HG03565 (cell line): ENCODE data around the gene A2ML1.
"Not testable (repeated sequence)": the region's sequence is repeated elsewhere in the genome, so short reads cannot be mapped to it uniquely, and the experiment has no call there.

Source experiments
- ATAC-seq: cut with Tn5 transposase; IDR thresholded peaks from one replicate; pipeline ENCODE4 v1.9.1; 2021; ENCODE audit warnings: mild to moderate bottlenecking, moderate library complexity; ENCODE audit not compliant: unreplicated experiment

Gene A2ML1

DNA sequence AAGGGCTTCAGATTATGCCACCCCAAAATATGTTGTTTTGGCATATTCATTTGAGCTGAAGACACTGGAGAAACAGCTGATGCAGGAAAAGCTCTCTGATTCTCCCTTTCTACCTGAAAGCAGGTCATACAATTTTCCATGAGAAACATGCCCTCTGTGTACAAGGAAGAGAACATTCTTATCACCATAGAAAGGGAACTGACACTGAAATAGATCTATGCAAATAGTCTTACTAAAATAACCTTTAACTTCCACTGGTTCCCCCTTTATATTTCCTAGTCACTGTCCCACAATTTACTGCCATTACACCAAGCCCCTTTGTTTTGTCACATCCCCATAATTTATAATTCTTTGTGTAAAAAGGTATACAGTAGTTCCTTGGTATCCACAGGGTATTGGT, 82.2 kb downstream of the A2ML1 start:
- ATAC-seq: no peak

DNA sequence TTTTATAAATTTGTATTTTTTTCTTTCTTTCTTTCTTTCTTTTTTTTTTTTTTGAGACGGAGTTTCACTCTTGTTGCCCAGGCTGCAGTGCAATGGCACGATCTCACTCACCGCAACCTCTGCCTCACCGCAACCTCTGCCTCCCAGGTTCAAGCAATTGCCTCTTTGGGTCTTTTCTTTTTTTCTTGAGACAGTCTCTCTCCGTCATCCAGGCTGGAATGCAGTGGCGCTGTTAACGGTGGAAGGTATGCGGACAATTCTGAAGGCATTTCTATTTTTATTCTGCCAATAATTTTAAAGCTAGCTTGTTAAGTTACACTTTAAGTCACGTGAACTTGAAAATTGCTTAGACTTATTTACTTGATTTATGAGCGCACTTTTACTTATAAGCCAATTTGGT, 83.1 kb downstream of the A2ML1 start:
- ATAC-seq: no peak

DNA sequence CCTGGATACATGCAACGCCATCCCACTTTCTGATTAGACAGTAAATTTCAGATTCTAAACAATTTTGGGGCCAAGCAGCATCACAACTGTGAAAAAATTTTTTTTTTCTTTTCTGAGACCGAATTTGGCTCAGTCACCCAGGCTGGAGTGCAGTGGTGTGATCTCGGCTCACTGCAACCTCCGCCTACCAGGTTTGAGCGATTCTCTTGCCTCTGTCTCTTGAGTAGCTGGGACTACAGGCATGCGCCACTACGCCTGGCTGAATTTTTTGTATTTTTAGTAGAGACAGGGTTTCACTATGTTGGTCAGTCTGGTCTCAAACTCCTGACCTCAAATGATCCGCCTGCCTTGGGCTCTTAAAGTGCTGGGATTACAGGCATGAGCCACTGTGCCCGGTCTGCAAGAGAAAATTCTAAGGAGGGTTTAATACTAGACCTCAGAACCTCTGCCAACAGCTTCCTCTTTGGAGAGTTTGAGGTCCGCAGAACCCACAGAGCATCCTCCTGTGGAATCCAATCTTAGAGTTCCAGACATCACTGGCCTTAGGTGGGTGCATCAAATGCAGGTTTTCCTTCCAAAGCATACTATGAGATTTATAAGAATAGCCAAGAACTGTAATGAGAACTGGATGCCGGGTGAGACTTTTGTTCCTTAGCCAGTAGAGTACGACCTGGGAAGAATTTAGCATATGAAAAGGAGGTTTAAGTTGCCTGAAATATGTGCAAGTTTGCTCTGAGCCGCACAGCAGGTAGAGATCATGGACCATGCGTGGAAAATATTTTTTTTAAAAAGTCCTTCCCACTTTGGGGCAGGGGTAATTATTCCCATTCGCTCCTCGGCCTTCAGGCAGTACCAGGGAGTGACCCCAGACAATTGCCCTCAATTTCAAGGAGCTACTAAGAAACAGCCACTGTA, 84.1 kb downstream of the A2ML1 start:
- no peak for ATAC-seq

DNA sequence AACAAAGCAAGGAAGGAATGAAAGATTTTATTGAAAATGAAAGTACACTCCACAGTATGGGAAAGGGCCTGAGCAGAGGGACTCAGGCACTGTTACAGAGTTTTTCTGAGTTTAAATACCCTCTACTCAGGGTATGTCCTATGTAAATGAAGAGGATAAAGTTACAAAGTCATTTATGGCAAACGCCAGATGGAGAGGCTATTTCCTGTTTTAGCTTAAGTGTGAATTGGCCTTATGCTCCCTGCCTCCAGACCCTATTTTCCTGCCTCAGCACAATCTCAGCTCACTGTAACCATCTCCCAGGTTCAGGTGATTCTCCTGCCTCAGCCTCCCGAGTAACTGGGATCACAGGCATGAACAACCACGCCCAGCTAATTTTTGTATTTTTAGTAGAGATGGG, 85.1 kb downstream of the A2ML1 start:
- no peak for ATAC-seq

DNA sequence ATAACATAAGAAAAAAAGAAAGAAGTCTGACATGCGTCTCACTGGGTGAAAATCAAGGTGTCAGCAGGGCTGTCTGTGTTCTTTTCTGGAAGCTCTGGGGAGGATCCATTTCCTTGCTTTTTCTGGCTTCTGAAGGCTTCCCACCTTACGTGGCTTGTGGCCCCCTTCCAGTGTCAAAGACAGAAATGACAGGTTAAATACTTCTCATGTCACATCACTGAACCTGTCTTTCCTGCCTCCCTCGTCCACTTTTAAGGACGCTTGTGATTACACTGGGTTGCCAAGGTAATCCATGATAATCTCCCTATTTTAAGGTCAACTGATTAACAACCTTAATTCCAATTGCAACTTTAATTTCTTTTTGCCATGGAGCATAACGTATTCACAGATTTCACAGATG, 87.3 kb downstream of the A2ML1 start:
- ATAC-seq: no peak

DNA sequence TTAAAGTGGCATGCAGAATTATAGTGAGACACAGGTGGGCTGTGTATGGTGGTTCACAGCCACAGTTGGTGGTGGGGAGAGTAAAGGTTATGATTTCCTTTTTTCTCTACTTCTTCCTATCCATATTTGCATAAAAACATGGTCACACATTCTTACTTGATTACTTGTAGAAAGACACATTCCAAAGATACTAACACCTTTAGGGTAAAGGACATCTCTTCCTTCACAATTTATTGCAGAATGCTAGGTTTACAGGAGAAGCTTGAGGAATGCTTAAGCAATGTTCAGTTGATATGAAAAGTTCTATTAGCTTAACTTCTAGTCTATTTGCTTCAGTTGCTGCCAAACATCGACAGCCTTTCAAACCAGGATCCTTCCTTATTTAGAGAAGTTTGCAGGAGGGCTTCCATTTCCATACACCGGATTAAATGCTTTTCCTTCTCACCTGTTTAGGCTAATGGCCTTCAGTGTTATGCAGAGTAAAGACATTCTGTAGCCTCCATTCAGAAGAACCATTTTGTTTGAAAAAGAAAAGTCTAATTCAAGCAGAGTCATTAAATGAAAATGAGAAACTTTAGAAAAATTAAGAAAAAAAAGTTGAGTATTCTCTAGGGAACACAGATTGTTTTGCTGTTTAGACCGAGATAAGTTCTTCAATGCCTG, 89.3 kb downstream of the A2ML1 start:
- no peak for ATAC-seq

DNA sequence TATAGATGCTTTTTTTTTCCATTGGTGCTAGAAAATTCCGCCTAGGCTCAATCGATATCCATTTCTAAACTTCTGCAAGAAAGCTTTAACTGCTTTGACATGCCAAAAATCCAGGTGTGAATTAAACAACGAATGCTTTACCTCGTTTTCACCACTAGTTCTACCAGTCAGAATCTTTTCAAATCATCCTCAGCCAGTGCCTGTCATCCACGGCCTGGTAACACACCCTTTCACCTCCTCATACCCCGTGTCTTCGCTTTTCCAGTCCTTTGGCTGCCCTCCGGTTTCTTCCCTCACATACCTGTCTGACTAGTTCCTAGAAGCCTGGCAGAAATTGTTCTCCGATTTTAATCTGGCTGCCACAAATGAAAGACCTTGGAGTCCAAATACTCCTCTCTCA, 90.5 kb downstream of the A2ML1 start:
- no peak for ATAC-seq

DNA sequence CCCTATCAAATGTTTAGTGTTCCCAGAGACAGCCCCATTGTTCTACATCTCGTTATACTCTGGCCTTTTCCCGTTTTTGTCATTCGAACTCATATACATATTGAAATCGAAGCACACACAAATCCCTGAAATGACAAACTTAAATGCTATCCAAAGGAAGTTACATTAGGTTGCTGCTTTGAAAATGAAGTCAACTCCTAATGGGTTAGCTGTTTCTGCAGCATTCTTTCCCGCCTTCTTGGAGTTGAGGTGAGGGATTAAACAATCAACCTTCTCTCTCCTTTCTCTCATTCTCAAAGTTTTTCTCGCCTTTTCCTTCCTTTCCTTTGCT, 91.2 kb downstream of the A2ML1 start:
- ATAC-seq: no peak

DNA sequence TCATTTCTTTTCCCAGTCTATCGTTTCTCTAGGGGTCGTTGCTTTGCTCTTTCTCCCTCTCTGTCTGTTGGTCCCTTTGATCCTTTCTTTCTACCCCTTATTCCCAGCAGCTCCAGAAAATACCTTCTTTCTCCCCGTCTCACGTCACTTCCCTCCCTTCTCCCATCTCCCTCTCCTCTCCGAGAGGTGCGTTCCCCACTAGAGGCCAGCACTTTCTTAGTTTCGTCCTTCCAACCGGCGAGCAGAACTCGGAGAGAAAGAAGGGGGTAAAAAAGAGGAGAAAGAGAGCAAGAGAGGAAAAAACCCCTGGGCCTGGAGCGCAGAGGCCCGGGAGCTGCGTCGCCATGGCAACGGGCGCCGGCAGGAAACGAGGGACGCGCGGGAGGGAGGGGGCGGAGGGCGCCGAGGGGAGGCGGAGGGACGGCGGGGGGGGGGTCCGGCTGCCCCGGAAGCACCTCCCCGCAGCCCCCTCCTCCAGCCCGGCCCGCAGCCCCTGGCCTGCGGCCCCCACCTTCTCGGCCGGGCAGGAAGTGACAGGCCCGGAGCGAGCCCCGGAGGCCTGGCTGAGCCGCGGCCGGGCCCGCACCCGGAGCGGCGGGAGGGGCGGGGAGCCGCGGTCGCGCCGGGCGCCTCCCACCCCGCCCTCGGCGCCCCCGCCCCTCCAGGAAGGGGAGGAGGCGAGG, 91.8 kb downstream of the A2ML1 start, which contains the start of gene PHC1:
Gene PHC1 (plus strand): TSS at position 477 of the 683 bp plus-strand sequence. CDS start 3,169 bp downstream, outside the sequence.
- ATAC-seq: peak; percentile 46

DNA sequence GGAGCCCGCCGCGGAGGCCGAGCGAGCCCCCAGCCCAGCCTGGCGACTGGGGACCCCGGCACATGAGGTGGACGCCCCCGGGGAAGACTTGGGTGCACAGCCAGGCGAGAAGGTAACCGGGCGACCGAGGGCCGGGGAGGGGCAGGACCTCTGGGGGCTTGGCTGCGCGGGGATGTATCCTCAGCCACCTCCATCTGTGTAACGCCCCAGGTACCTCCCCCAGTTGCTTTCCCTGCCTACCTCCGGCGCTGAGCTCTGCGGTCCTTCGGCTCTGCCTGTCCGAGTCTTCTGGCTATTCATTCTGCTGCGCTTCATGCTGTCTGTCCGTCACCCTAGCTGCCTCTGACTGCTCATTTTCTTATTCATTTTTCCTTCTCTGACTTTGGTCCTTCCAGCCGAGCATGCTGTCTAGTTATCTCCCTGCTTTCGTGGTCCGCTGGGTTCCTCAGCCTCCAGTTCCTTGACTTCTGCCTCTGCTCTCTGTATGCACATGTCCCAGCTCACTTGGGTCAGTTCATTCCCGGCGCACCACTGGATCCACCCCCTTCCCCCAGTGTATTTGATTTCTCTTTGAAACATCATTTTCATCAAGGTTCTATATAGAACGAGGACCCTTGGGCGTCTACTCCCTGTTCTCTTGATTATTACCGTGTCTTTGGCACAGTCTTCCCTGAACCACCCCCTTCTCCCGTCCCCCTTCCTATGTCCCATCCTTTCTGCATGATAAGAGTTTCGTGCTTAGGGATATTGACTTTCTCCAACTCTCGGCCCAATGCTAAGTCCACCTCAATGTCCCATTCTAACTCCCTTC, 92.5 kb downstream of the A2ML1 start:
- ATAC-seq: peak; percentile 33

DNA sequence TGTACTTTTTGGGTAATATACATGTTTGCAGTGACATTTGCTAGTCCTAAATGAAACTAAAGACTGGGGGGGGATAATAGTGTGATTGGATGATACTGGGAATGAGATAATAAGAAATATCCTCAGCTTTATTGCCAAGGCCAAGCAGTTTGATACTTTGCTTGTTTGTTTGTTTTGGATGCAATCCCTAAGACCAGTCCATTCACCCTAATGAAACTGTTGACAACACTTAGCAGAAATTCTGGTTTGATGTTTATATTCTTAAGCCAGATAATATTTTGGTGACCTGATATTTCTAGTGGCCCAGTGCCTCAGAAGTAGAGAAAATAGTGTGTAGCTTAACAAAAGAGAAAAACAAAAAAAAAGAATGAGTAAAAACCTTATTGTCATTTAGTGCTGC, 93.7 kb downstream of the A2ML1 start:
- no peak for ATAC-seq

DNA sequence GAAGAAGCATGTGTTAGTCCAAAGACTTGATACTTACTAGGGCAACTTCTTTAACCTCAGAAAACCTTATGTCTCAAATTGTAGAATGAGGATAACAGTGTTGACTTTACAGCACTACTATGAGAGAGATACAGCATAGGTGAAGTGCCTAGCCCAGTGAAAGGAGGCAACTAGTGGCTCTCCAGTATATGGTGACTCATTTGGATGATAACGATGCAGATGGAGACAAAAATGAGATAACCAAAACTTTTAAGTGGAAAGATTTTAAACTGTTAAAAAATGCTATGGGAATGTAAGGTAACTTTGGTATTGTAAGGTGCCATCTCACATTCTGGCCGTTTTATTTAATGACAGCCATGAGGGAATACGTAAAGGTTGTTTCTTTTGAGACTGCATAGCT, 94.6 kb downstream of the A2ML1 start:
- ATAC-seq: no peak

DNA sequence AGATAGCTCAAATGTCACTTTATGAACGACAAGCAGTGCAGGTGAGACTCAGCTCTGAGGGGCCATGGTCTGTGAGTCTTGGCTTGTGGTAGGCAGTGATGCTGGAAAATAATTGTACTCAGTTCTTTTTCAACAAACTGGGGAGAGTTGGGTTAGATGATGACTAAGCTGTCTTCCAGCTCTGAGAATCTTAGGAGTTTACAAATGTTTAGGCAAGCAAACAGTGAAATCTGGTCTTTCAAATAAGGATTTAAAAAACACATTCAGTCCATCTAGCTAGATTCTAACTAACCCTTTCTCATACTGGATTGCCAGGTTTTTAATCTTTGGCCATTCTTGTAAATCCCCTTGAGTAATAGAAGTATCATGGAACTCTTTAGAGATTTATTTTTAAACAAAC, 95.3 kb downstream of the A2ML1 start:
- ATAC-seq: no peak

DNA sequence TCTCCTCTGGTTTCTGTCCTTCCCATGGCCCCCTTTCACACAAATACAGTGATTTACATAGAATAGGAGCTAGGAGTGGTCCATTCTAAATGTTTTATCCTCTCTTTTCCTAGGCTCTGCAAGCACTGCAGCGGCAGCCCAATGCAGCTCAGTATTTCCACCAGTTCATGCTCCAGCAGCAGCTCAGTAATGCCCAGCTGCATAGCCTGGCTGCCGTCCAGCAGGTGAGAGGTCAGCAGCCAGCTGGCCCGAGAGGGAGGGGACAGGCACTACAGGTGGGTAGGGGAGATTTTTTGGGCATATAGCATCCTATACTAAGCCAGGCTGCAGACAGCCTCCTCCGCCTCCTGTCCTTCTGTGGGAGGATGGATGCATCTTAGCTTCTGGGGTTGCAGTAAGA, 97.2 kb downstream of the A2ML1 start:
- ATAC-seq: not testable (repeated sequence)

DNA sequence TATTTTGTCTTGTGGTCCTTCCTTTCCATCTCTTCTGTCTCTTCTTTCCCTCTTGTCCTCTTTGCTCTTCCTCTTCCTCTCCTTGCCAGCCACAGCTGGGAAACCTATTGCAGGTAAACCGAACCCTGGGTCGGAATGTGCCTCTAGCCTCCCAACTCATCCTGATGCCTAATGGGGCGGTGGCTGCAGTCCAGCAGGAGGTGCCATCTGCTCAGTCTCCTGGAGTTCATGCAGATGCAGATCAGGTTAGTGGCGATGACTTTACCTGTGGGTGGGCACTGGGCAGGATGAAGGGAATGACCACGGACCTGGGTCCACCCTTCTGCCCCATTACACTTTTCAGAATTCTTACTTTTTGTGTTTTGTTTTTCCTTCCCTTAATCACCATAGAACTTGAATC, 100.1 kb downstream of the A2ML1 start:
- ATAC-seq: no peak
